GM23338 (cell line): Measurements from ENCODE around the gene APOL2. TPM values are rescaled to one million over a fixed set of nuclear protein-coding genes. Genes with fewer than 3 reads are reported as not detected.
A peak's percentile ranks its signal among the peaks of the same experiment; 100 is the strongest.

Source experiments
- ATAC-seq: fragments of 200-7000 bp; cut with Tn5 transposase; 3 replicates; pipeline ENCODE4 v1.9.1; 2020
- DNase-seq: peaks from one replicate; pipeline ENCODE4 v3.0.0-alpha.2; 2015; ENCODE audit warnings: low spot score
- H2AFZ ChIP-seq: fragments of 200-600 bp; sonication (generic); 2 replicates; pipeline ENCODE4 v1.8.0; 2016; ENCODE audit warnings: antibody characterized with exemption, mild to moderate bottlenecking, moderate library complexity
- H3F3A ChIP-seq: fragments of 200-600 bp; sonication (generic); replicated peaks from 2 replicates; pipeline ENCODE4 v1.8.0; 2017; ENCODE audit warnings: antibody characterized with exemption, mixed run types, low read depth
- H3K27ac ChIP-seq: fragments of 200-600 bp; sonication (generic); 2 replicates; pipeline ENCODE4 v1.6.1; 2016; ENCODE audit warnings: low read depth
- H3K27me3 ChIP-seq: fragments of 200-600 bp; sonication (generic); 2 replicates; pipeline ENCODE4 v1.8.0; 2016; ENCODE audit warnings: mild to moderate bottlenecking, mixed run types, moderate library complexity; ENCODE audit not compliant: insufficient read depth
- H3K36me3 ChIP-seq: fragments of 200-600 bp; sonication (generic); 2 replicates; pipeline ENCODE4 v1.8.0; 2016; ENCODE audit warnings: mild to moderate bottlenecking; ENCODE audit not compliant: insufficient read depth
- H3K4me1 ChIP-seq: fragments of 200-600 bp; sonication (generic); 2 replicates; pipeline ENCODE4 v1.8.0; 2016; ENCODE audit warnings: mild to moderate bottlenecking, moderate library complexity; ENCODE audit not compliant: insufficient read depth
- H3K4me2 ChIP-seq: fragments of 200-600 bp; sonication (generic); 2 replicates; pipeline ENCODE4 v1.7.1; 2017; ENCODE audit warnings: mixed run types
- H3K4me3 ChIP-seq: fragments of 200-600 bp; sonication (generic); 2 replicates; pipeline ENCODE4 v1.6.1; 2016; ENCODE audit warnings: mixed run types
- H3K79me2 ChIP-seq: fragments of 200-600 bp; sonication (generic); replicated peaks from 2 replicates; pipeline ENCODE4 v1.8.0; 2017; ENCODE audit warnings: mild to moderate bottlenecking; ENCODE audit not compliant: insufficient read depth
- H3K9me2 ChIP-seq: fragments of 200-600 bp; sonication (generic); 2 replicates; pipeline ENCODE4 v1.8.0; 2017; ENCODE audit not compliant: insufficient read depth
- H4K20me1 ChIP-seq: fragments of 200-600 bp; sonication (generic); replicated peaks from 2 replicates; pipeline ENCODE4 v1.8.0; 2017; ENCODE audit warnings: mild to moderate bottlenecking; ENCODE audit not compliant: insufficient read depth
- H3K27ac Mint-ChIP-seq: 2 replicates; pipeline ENCODE4 v1.8.0; 2020; ENCODE audit warnings: inconsistent platforms, mild to moderate bottlenecking, moderate library complexity, mixed read lengths
- H3K27me3 Mint-ChIP-seq: 3 replicates; pipeline ENCODE4 v1.8.0; 2022; ENCODE audit warnings: low read depth, mild to moderate bottlenecking, moderate library complexity, mixed read lengths, inconsistent platforms; ENCODE audit not compliant: insufficient read depth, poor library complexity
- H3K36me3 Mint-ChIP-seq: 3 replicates; pipeline ENCODE4 v1.8.0; 2021; ENCODE audit warnings: low read depth, mild to moderate bottlenecking, inconsistent platforms, moderate library complexity, mixed read lengths
- H3K4me1 Mint-ChIP-seq: 3 replicates; pipeline ENCODE4 v1.8.0; 2020; ENCODE audit warnings: mild to moderate bottlenecking, inconsistent platforms, mixed read lengths
- H3K4me3 Mint-ChIP-seq: 3 replicates; pipeline ENCODE4 v1.8.0; 2021; ENCODE audit warnings: moderate library complexity, mild to moderate bottlenecking, inconsistent platforms, mixed read lengths
- H3K9me3 Mint-ChIP-seq: 3 replicates; pipeline ENCODE4 v1.8.0; 2020; ENCODE audit warnings: moderate library complexity, mild to moderate bottlenecking, inconsistent platforms, mixed read lengths
- EZH2phosphoT487 ChIP-seq: fragments of 200-600 bp; sonication (generic); IDR thresholded peaks from one replicate; pipeline ENCODE4 v1.8.1; 2018; ENCODE audit warnings: antibody characterized with exemption; ENCODE audit not compliant: unreplicated experiment
- JUNB ChIP-seq: IDR thresholded peaks from one replicate; pipeline ENCODE4 v1.6.1; 2016; ENCODE audit warnings: antibody characterized with exemption; ENCODE audit not compliant: unreplicated experiment
- POLR2AphosphoS5 ChIP-seq: IDR thresholded peaks from 2 replicates; pipeline ENCODE4 v1.6.1; 2016; ENCODE audit warnings: antibody characterized with exemption, low read depth
- ZNF114 ChIP-seq: fragments of 250-450 bp; sonication (Bioruptor Pico); IDR thresholded peaks from 2 replicates; pipeline ENCODE4 v1.5.0; 2020; ENCODE audit warnings: mild to moderate bottlenecking, moderate library complexity
- polyA plus RNA-seq: library from polyadenylated mRNA; unstranded; fragments of >200 nt; fragmentation: Nextera tagmentation; extraction: Ambion mirVana; gene quantifications from 2 replicates; pipeline ENCODE4 v1.2.1, GENCODE V29; 2016
- total RNA-seq: library from RNA; depleted of rRNA; stranded (reverse); fragments of >200 nt; shearing (Covaris generic); gene quantifications from 2 replicates; pipeline ENCODE4 v1.2.3, GENCODE V29; 2014
- TF ChIP-seq, protein P1 (sequence below): IDR thresholded peaks from 2 replicates; pipeline ENCODE4 v1.6.1; 2016; ENCODE audit warnings: antibody characterized with exemption
- TF ChIP-seq, protein P2 (sequence below), 2 experiments: fragments of 200-600 bp in 1 of 2; sonication (generic) in 1 of 2; conservative IDR thresholded peaks; 2 replicates each; pipeline versions ENCODE4 v1.5.1 to v1.6.1; 2016 to 2017; ENCODE audit warnings: antibody characterized with exemption in 2 of 2, low read depth in 2 of 2, mild to moderate bottlenecking in 2 of 2, moderate library complexity in 1 of 2
- TF ChIP-seq, protein P3 (sequence below): fragments of 250-450 bp; sonication (Bioruptor Pico); IDR thresholded peaks from 2 replicates; pipeline ENCODE4 v1.5.0; 2020; ENCODE audit warnings: mild to moderate bottlenecking, moderate library complexity

The APOL2 gene
- total and polyA plus RNA-seq, 2 experiments from 2014 or later, result 5.5 to 10.4 TPM

GRCh38 chr22:36221799-36222751, 17.3 kb downstream of the APOL2 start:
- peak; percentile 86 for DNase-seq
- Mint-ChIP-seq H3K36me3 (peaks cover 11% of the 10 kb centered on the region; the same call in 2 of the 3 replicates), H3K4me1 (peaks cover 5% of the 10 kb centered on the region; the same call in 2 of the 3 replicates), H3K4me3 (no peak overlapping the region), H3K27ac (no peak overlapping the region), H3K9me3 (no peaks in the 10 kb centered on the region; the same call in 2 of the 3 replicates), H3K27me3 (peaks cover 10% of the 10 kb centered on the region)
- no peak overlapping the region for H3K4me2 ChIP-seq
- H3K9me2 ChIP-seq, result no peaks in the 10 kb centered on the region
- no peaks in the 10 kb centered on the region for H3K27me3 ChIP-seq
- H2AFZ ChIP-seq, result no peak overlapping the region
- peak; percentile 96 for ATAC-seq
- H3K4me3 ChIP-seq, result no peak overlapping the region
- no peaks in the 10 kb centered on the region for H3K36me3 ChIP-seq
- peaks cover 3% of the 10 kb centered on the region; the same call in 1 of the 2 replicates for H3K4me1 ChIP-seq
- no peaks in the 10 kb centered on the region for H3F3A ChIP-seq
- H3K79me2 ChIP-seq, result no peaks in the 10 kb centered on the region
- TF ChIP-seq JUNB (no peak), POLR2AphosphoS5 (no peak), ZNF114 (no peak), EZH2phosphoT487 (no peak)
- TF ChIP-seq, protein P1, sequence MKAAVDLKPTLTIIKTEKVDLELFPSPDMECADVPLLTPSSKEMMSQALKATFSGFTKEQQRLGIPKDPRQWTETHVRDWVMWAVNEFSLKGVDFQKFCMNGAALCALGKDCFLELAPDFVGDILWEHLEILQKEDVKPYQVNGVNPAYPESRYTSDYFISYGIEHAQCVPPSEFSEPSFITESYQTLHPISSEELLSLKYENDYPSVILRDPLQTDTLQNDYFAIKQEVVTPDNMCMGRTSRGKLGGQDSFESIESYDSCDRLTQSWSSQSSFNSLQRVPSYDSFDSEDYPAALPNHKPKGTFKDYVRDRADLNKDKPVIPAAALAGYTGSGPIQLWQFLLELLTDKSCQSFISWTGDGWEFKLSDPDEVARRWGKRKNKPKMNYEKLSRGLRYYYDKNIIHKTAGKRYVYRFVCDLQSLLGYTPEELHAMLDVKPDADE, result no peak
- TF ChIP-seq, protein P2, sequence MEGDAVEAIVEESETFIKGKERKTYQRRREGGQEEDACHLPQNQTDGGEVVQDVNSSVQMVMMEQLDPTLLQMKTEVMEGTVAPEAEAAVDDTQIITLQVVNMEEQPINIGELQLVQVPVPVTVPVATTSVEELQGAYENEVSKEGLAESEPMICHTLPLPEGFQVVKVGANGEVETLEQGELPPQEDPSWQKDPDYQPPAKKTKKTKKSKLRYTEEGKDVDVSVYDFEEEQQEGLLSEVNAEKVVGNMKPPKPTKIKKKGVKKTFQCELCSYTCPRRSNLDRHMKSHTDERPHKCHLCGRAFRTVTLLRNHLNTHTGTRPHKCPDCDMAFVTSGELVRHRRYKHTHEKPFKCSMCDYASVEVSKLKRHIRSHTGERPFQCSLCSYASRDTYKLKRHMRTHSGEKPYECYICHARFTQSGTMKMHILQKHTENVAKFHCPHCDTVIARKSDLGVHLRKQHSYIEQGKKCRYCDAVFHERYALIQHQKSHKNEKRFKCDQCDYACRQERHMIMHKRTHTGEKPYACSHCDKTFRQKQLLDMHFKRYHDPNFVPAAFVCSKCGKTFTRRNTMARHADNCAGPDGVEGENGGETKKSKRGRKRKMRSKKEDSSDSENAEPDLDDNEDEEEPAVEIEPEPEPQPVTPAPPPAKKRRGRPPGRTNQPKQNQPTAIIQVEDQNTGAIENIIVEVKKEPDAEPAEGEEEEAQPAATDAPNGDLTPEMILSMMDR (conservative IDR thresholded peaks at IDR 0.05; ENCODE audit: low read depth in 2 of 2), result peak; percentile 82 to 92
- TF ChIP-seq, protein P3, sequence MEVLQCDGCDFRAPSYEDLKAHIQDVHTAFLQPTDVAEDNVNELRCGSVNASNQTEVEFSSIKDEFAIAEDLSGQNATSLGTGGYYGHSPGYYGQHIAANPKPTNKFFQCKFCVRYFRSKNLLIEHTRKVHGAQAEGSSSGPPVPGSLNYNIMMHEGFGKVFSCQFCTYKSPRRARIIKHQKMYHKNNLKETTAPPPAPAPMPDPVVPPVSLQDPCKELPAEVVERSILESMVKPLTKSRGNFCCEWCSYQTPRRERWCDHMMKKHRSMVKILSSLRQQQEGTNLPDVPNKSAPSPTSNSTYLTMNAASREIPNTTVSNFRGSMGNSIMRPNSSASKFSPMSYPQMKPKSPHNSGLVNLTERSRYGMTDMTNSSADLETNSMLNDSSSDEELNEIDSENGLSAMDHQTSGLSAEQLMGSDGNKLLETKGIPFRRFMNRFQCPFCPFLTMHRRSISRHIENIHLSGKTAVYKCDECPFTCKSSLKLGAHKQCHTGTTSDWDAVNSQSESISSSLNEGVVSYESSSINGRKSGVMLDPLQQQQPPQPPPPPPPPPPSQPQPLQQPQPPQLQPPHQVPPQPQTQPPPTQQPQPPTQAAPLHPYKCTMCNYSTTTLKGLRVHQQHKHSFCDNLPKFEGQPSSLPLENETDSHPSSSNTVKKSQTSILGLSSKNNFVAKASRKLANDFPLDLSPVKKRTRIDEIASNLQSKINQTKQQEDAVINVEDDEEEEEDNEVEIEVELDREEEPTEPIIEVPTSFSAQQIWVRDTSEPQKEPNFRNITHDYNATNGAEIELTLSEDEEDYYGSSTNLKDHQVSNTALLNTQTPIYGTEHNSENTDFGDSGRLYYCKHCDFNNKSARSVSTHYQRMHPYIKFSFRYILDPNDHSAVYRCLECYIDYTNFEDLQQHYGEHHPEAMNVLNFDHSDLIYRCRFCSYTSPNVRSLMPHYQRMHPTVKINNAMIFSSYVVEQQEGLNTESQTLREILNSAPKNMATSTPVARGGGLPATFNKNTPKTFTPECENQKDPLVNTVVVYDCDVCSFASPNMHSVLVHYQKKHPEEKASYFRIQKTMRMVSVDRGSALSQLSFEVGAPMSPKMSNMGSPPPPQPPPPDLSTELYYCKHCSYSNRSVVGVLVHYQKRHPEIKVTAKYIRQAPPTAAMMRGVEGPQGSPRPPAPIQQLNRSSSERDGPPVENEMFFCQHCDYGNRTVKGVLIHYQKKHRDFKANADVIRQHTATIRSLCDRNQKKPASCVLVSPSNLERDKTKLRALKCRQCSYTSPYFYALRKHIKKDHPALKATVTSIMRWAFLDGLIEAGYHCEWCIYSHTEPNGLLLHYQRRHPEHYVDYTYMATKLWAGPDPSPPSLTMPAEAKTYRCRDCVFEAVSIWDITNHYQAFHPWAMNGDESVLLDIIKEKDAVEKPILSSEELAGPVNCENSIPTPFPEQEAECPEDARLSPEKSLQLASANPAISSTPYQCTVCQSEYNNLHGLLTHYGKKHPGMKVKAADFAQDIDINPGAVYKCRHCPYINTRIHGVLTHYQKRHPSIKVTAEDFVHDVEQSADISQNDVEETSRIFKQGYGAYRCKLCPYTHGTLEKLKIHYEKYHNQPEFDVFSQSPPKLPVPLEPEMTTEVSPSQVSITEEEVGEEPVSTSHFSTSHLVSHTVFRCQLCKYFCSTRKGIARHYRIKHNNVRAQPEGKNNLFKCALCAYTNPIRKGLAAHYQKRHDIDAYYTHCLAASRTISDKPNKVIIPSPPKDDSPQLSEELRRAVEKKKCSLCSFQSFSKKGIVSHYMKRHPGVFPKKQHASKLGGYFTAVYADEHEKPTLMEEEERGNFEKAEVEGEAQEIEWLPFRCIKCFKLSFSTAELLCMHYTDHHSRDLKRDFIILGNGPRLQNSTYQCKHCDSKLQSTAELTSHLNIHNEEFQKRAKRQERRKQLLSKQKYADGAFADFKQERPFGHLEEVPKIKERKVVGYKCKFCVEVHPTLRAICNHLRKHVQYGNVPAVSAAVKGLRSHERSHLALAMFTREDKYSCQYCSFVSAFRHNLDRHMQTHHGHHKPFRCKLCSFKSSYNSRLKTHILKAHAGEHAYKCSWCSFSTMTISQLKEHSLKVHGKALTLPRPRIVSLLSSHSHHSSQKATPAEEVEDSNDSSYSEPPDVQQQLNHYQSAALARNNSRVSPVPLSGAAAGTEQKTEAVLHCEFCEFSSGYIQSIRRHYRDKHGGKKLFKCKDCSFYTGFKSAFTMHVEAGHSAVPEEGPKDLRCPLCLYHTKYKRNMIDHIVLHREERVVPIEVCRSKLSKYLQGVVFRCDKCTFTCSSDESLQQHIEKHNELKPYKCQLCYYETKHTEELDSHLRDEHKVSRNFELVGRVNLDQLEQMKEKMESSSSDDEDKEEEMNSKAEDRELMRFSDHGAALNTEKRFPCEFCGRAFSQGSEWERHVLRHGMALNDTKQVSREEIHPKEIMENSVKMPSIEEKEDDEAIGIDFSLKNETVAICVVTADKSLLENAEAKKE, result peak; percentile 8; the same call in 1 of the 2 replicates
- no peak overlapping the region for H3K27ac ChIP-seq
- no peaks in the 10 kb centered on the region for H4K20me1 ChIP-seq
